B cell (primary cell): ENCODE results near the gene ZMAT5. TPM values are rescaled to one million over a fixed set of nuclear protein-coding genes. Genes with fewer than 3 reads are reported as not detected.
A peak's percentile ranks its signal among the peaks of the same experiment; 100 is the strongest.

ENCODE experiments used
- ATAC-seq: fragments of 200-7000 bp; cut with Tn5 transposase; one replicate; pipeline ENCODE4 v1.10.0; 2021; ENCODE audit warnings: low read depth, mild to moderate bottlenecking, moderate number of reproducible peaks, moderate library complexity
- CTCF ChIA-PET: fragments of 350-600 bp; sonication (Branson Sonifier 250); formaldehyde crosslinking; loops from one replicate; lab custom pipeline; 2021; ENCODE audit warnings: antibody characterized with exemption, inconsistent platforms; lab: Charles Lee
- POLR2A ChIA-PET: fragments of 350-600 bp; sonication (Branson Sonifier 250); formaldehyde crosslinking; loops from one replicate; lab custom pipeline; 2021; ENCODE audit warnings: antibody characterized with exemption; lab: Charles Lee
- DNase-seq: peaks from one replicate; pipeline ENCODE4 v3.0.0; 2013
- H2AFZ ChIP-seq: 2 replicates; pipeline ENCODE4 v1.6.1; 2012; ENCODE audit warnings: mild to moderate bottlenecking, low read depth, low read length; ENCODE audit not compliant: insufficient read depth, poor library complexity, severe bottlenecking
- H3K27ac ChIP-seq, 2 donors: 1 replicate in 1 of 2; 2 replicates in 1 of 2; pipeline ENCODE4 v1.5.1; 2012 to 2013; ENCODE audit warnings: low read length in 2 of 2, mild to moderate bottlenecking in 2 of 2, moderate library complexity in 1 of 2
- H3K27me3 ChIP-seq, 4 experiments: fragments of 200-600 bp in 1 of 4; sonication (generic) in 1 of 4; replicated peaks in 1 of 4; 1 replicate in 2 of 4; 2 replicates in 2 of 4; pipeline versions ENCODE4 v1.6.1 to v1.7.0; 2013 to 2016; ENCODE audit warnings: low read length in 3 of 4, mild to moderate bottlenecking in 2 of 4, mixed read lengths in 1 of 4, moderate library complexity in 1 of 4; ENCODE audit not compliant: insufficient read depth in 4 of 4, control insufficient read depth in 3 of 4; ENCODE audit errors: control extremely low read depth in 1 of 4
- H3K36me3 ChIP-seq, 2 experiments: replicated peaks in 1 of 2; 1 replicate in 1 of 2; 2 replicates in 1 of 2; pipeline versions ENCODE4 v1.6.1 to v1.7.1; 2013; ENCODE audit warnings: low read length in 1 of 2; ENCODE audit not compliant: insufficient read depth in 2 of 2, control insufficient read depth in 1 of 2; ENCODE audit errors: control extremely low read depth in 1 of 2, extremely low read depth in 1 of 2
- H3K4me1 ChIP-seq, 2 donors: fragments of 200-600 bp in 1 of 2; sonication (generic) in 1 of 2; 1 replicate in 1 of 2; 2 replicates in 1 of 2; pipeline versions ENCODE4 v1.5.1 to v1.6.1; 2013 to 2017; ENCODE audit warnings: low read length in 2 of 2; ENCODE audit not compliant: control insufficient read depth in 2 of 2, insufficient read depth in 2 of 2
- H3K4me2 ChIP-seq: replicated peaks from 2 replicates; pipeline ENCODE3; 2012; ENCODE audit warnings: mild to moderate bottlenecking, low read depth, low read length; ENCODE audit not compliant: poor library complexity, severe bottlenecking
- H3K4me3 ChIP-seq, 5 experiments: fragments of 200-600 bp in 1 of 5; sonication (generic) in 1 of 5; 1 replicate in 3 of 5; 2 replicates in 2 of 5; pipeline versions ENCODE4 v1.5.1 to v1.7.0; 2011 to 2016; ENCODE audit warnings: low read length in 4 of 5, mild to moderate bottlenecking in 4 of 5, low read depth in 2 of 5, control low read depth in 1 of 5, moderate library complexity in 1 of 5; ENCODE audit not compliant: insufficient read depth in 1 of 5; ENCODE audit errors: control extremely low read depth in 1 of 5, extremely low read depth in 1 of 5
- H3K79me2 ChIP-seq: fragments of 200-600 bp; sonication (generic); one replicate; pipeline ENCODE4 v1.6.0; 2016; ENCODE audit warnings: low read length; ENCODE audit not compliant: control insufficient read depth, insufficient read depth
- H3K9ac ChIP-seq: fragments of 200-600 bp; sonication (generic); 2 replicates; pipeline ENCODE4 v1.6.1; 2017; ENCODE audit warnings: mild to moderate bottlenecking, low read length, moderate library complexity
- H3K9me3 ChIP-seq, 3 donors: one replicate each; pipeline versions ENCODE4 v1.6.1 to v1.7.1; 2013; ENCODE audit warnings: low read length in 2 of 3; ENCODE audit not compliant: control insufficient read depth in 2 of 3, insufficient read depth in 1 of 3; ENCODE audit errors: control extremely low read depth in 1 of 3
- H4K20me1 ChIP-seq: 2 replicates; pipeline ENCODE4 v1.6.0; 2012; ENCODE audit warnings: mild to moderate bottlenecking, low read length; ENCODE audit not compliant: insufficient read depth, control insufficient read depth, poor library complexity, severe bottlenecking
- H3K27ac Mint-ChIP-seq: one replicate; pipeline ENCODE4 v1.8.0; 2021; ENCODE audit warnings: mixed read lengths
- H3K27me3 Mint-ChIP-seq: one replicate; pipeline ENCODE4 v1.8.0; 2021; ENCODE audit warnings: mixed read lengths
- H3K4me1 Mint-ChIP-seq: one replicate; pipeline ENCODE4 v1.8.0; 2021; ENCODE audit warnings: mixed read lengths
- H3K4me3 Mint-ChIP-seq: one replicate; pipeline ENCODE4 v1.8.0; 2021; ENCODE audit warnings: mixed read lengths
- H3K9me3 Mint-ChIP-seq: one replicate; pipeline ENCODE4 v1.8.0; 2022; ENCODE audit warnings: mixed read lengths; ENCODE audit not compliant: insufficient read depth
- EZH2 ChIP-seq: IDR thresholded peaks from 2 replicates; pipeline ENCODE4 v1.6.1; 2012; ENCODE audit warnings: borderline replicate concordance, low read depth, mild to moderate bottlenecking, moderate library complexity, low read length; ENCODE audit not compliant: insufficient read depth, poor library complexity, severe bottlenecking
- WGBS: methylation state at CpG from one replicate; pipeline ENCODE4 v1.1.5; 2013; ENCODE audit warnings: missing lambda C conversion rate; ENCODE audit not compliant: insufficient coverage; 5-methylcytosine and 5-hydroxymethylcytosine counted together
- intact Hi-C: fragments of 100-400 bp; cut with micrococcal nuclease; formaldehyde crosslinking; loops from one replicate; pipeline ENCODE4 v1.10.0; 2022
- polyA minus RNA-seq: library from RNA; depleted of rRNA, polyadenylated mRNA; stranded (reverse); fragments of >200 nt; gene quantifications from 2 replicates; pipeline ENCODE4 v1.2.3, GENCODE V29; 2012
- polyA plus RNA-seq: library from polyadenylated mRNA; depleted of rRNA; stranded (reverse); fragments of >200 nt; gene quantifications from 2 replicates; pipeline ENCODE4 v1.2.3, GENCODE V29; 2012
- total RNA-seq, 2 donors: library from RNA; stranded (reverse); fragments of 120-200 nt in 1 of 2; gene quantifications; 1 replicate in 1 of 2; 2 replicates in 1 of 2; pipeline versions ENCODE4 v1.2.3 to v1.2.4, GENCODE V29; 2013 to 2022
- TF ChIP-seq, protein P1 (sequence below): fragments of 200-600 bp; IDR thresholded peaks from one replicate; pipeline ENCODE4 v1.8.0; 2022; ENCODE audit warnings: antibody characterized with exemption, mild to moderate bottlenecking

The ZMAT5 gene, protein sequence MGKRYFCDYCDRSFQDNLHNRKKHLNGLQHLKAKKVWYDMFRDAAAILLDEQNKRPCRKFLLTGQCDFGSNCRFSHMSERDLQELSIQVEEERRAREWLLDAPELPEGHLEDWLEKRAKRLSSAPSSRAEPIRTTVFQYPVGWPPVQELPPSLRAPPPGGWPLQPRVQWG
- total RNA-seq (16.5 and 17.8 TPM in 2 replicates), polyA plus RNA-seq (17.9 and 26.3 TPM in 2 replicates), polyA minus RNA-seq (14.3 and 15.2 TPM in 2 replicates)
- total RNA-seq (2013): 17.9 TPM

DNA sequence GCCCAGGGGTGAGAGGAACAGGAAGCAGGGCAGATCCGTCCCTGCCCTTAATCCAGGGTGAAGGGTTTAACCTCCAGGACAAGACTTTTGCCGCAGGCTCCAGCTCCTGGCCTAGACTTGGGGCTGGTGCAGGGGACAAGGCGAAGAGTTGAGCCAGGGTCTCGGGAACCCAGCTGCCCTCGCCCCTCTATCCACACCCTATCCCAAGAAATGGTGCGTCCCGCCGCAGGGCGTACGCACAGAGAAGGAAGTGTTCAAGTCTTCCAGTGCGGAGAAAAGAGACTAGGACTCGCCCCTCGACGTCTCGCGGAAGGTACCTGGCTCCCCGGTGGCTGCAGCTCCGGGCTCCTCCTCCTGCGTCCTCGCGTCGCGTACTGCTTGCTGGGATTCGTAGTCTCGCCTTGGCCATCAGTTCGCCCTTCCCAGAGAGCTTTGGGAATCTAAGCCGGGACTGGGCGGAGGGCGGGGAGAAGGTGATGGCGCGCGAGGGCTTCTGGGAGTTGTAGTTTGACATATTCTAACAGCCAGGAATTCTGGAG is at the start of gene ZMAT5:
Gene ZMAT5 (minus strand): TSS at position 376 of the 539 bp plus-strand sequence. CDS start 18,463 bp downstream, outside the sequence.
- CTCF ChIA-PET: interaction anchor here (1.3 kb wide), 1 partner anchor 163 kb away, joined by 3 read pairs; no protein-coding TSS in a partner anchor
- peak within 1 kb of the TSS; percentile 46 to 80 for H3K27ac ChIP-seq

More for the DNA sequence above, at the start of gene ZMAT5:
- Histone ChIP-seq H3K9ac (peak within 1 kb of the TSS; percentile 77), H3K36me3 (peaks cover 2 to 16% of the 10 kb centered on the region in 2 experiments), H3K9me3 (no peaks in the 10 kb centered on the region), H3K27me3 (no peaks in the 10 kb centered on the region), H4K20me1 (no peaks in the 10 kb centered on the region), H3K79me2 (peaks cover 43% of the 10 kb centered on the region), H3K4me2 (peak within 1 kb of the TSS; percentile 92), H3K4me3 (peak within 1 kb of the TSS; percentile 73 to 99 (median 87)), H3K4me1 (peaks cover 17 to 20% of the 10 kb centered on the region in 2 donors), H2AFZ (peak within 1 kb of the TSS; percentile 89)
- peak within 1 kb of the TSS; percentile 99 for H3K4me3 Mint-ChIP-seq
- no peaks in the 10 kb centered on the region for H3K27me3 Mint-ChIP-seq
- intact Hi-C loops: loop anchor here (5.0 to 10.0 kb wide), 4 partner anchors 379 to 882 kb away; partner anchors contain the start of genes AP1B1, EWSR1, RHBDD3 and ZNRF3
- ATAC-seq (peak; percentile 97), DNase-seq (peak; percentile 95)
- H3K9me3 Mint-ChIP-seq: no peaks in the 10 kb centered on the region
- 0% methylated on average over 31 of the region's 32 CpGs for WGBS
- no peak for TF ChIP-seq EZH2
- TF ChIP-seq, protein P1, sequence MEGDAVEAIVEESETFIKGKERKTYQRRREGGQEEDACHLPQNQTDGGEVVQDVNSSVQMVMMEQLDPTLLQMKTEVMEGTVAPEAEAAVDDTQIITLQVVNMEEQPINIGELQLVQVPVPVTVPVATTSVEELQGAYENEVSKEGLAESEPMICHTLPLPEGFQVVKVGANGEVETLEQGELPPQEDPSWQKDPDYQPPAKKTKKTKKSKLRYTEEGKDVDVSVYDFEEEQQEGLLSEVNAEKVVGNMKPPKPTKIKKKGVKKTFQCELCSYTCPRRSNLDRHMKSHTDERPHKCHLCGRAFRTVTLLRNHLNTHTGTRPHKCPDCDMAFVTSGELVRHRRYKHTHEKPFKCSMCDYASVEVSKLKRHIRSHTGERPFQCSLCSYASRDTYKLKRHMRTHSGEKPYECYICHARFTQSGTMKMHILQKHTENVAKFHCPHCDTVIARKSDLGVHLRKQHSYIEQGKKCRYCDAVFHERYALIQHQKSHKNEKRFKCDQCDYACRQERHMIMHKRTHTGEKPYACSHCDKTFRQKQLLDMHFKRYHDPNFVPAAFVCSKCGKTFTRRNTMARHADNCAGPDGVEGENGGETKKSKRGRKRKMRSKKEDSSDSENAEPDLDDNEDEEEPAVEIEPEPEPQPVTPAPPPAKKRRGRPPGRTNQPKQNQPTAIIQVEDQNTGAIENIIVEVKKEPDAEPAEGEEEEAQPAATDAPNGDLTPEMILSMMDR: no peak
- peaks cover 36% of the 10 kb centered on the region for H3K4me1 Mint-ChIP-seq
- peak within 1 kb of the TSS; percentile 95 for H3K27ac Mint-ChIP-seq
- POLR2A ChIA-PET: interaction anchor here (0.7 kb wide), 1 partner anchor 71 kb away, joined by 3 read pairs; the partner anchor contains the start of gene ASCC2
